Measurements from ENCODE around the gene HNRNPUL1. TPM values are rescaled to one million over a fixed set of nuclear protein-coding genes. Genes with fewer than 3 reads are reported as not detected.
"Not testable (repeated sequence)": the region's sequence is repeated elsewhere in the genome, so short reads cannot be mapped to it uniquely, and the experiment has no call there.

The HNRNPUL1 gene
- total RNA-seq: 331 and 349 TPM in 2 replicates

- intact Hi-C loops (cut with micrococcal nuclease): loop anchor here (1.0 to 10.0 kb wide), 8 partner anchors 89 to 602 kb away; partner anchors contain the start of genes COQ8B, EGLN2, ITPKC and MIA
Observed at GRCh38 chr19:41263850-41264580, at the start of gene HNRNPUL1. HNRNPUL1 (plus strand) TSS chr19:41264372; CDS start chr19:41264504, 132 bp downstream.

- intact Hi-C loops (cut with micrococcal nuclease): no loop called here
Observed at GRCh38 chr19:41217741-41218140, 46.4 kb upstream of the HNRNPUL1 start.

GRCh38 chr19:41218249-41218614, 45.9 kb upstream of the HNRNPUL1 start:
- intact Hi-C loops (cut with micrococcal nuclease): no loop called here

GRCh38 chr19:41218615-41219507, 45.3 kb upstream of the HNRNPUL1 start, which contains the start of gene AXL:
AXL (plus strand) TSS chr19:41219223; CDS start chr19:41219393, 170 bp downstream.
- intact Hi-C loops (cut with micrococcal nuclease): no loop called here

GRCh38 chr19:41219924-41220567, 44.1 kb upstream of the HNRNPUL1 start:
- intact Hi-C loops (cut with micrococcal nuclease): no loop called here

- intact Hi-C loops (cut with micrococcal nuclease): no loop called here
Observed at GRCh38 chr19:41220811-41221210, 43.4 kb upstream of the HNRNPUL1 start.

- intact Hi-C loops (cut with micrococcal nuclease): no loop called here
Observed at GRCh38 chr19:41221514-41222205, 42.5 kb upstream of the HNRNPUL1 start.

- intact Hi-C loops (cut with micrococcal nuclease): no loop called here
Observed at GRCh38 chr19:41222240-41222639, 41.9 kb upstream of the HNRNPUL1 start.

- intact Hi-C loops (cut with micrococcal nuclease): no loop called here
Observed at GRCh38 chr19:41223431-41224234, 40.5 kb upstream of the HNRNPUL1 start.

- intact Hi-C loops (cut with micrococcal nuclease): no loop called here
Observed at GRCh38 chr19:41224632-41225031, 39.5 kb upstream of the HNRNPUL1 start.

- intact Hi-C loops (cut with micrococcal nuclease): no loop called here
Observed at GRCh38 chr19:41225238-41226052, 38.7 kb upstream of the HNRNPUL1 start.

GRCh38 chr19:41226053-41226873, 37.9 kb upstream of the HNRNPUL1 start:
- intact Hi-C loops (cut with micrococcal nuclease): no loop called here

GRCh38 chr19:41226874-41227390, 37.2 kb upstream of the HNRNPUL1 start:
- intact Hi-C loops (cut with micrococcal nuclease): no loop called here

GRCh38 chr19:41228486-41228885, 35.7 kb upstream of the HNRNPUL1 start:
- intact Hi-C loops (cut with micrococcal nuclease): no loop called here

- intact Hi-C loops (cut with micrococcal nuclease): not testable (repeated sequence)
Observed at GRCh38 chr19:41229338-41229737, 34.8 kb upstream of the HNRNPUL1 start.

GRCh38 chr19:41230067-41230857, 33.9 kb upstream of the HNRNPUL1 start:
- intact Hi-C loops (cut with micrococcal nuclease): no loop called here

- intact Hi-C loops (cut with micrococcal nuclease): no loop called here
Observed at GRCh38 chr19:41232686-41233085, 31.5 kb upstream of the HNRNPUL1 start.

Data from T-helper 2 cell treated with Interferon-gamma antibody and Interleukin-4, amounts not matched to agents 100 ng/mL and 5 ng/mL, for 36 hours (primary cell).